Astrocyte of the spinal cord (primary cell): ENCODE results near the gene SYNGAP1.

Experiments used
- DNase-seq: peaks from one replicate; pipeline ENCODE4 v3.0.0; 2011; ENCODE audit warnings: low read depth, low spot score
- H3K4me3 ChIP-seq: 2 replicates; pipeline ENCODE4 v1.5.1; 2011; ENCODE audit warnings: low read depth, mild to moderate bottlenecking, low read length, moderate library complexity
- in situ Hi-C: cut with HindIII; loops from 2 replicates; pipeline ENCODE4 v1.10.0; 2017; ENCODE audit warnings: low sequenced_read_pairs
- TF ChIP-seq, protein P1 (sequence below): IDR thresholded peaks from 2 replicates; pipeline ENCODE4 v1.5.1; 2012; ENCODE audit warnings: low read depth, mild to moderate bottlenecking, low read length, inconsistent platforms

SYNGAP1 gene

GRCh38 chr6:33404884-33405283 is 15.0 kb upstream of the SYNGAP1 start:
- TF ChIP-seq, protein P1, sequence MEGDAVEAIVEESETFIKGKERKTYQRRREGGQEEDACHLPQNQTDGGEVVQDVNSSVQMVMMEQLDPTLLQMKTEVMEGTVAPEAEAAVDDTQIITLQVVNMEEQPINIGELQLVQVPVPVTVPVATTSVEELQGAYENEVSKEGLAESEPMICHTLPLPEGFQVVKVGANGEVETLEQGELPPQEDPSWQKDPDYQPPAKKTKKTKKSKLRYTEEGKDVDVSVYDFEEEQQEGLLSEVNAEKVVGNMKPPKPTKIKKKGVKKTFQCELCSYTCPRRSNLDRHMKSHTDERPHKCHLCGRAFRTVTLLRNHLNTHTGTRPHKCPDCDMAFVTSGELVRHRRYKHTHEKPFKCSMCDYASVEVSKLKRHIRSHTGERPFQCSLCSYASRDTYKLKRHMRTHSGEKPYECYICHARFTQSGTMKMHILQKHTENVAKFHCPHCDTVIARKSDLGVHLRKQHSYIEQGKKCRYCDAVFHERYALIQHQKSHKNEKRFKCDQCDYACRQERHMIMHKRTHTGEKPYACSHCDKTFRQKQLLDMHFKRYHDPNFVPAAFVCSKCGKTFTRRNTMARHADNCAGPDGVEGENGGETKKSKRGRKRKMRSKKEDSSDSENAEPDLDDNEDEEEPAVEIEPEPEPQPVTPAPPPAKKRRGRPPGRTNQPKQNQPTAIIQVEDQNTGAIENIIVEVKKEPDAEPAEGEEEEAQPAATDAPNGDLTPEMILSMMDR, result no peak
- DNase-seq, result no peak
- in situ Hi-C loops, result no loop called here
- H3K4me3 ChIP-seq, result no peak overlapping the region

GRCh38 chr6:33405386-33405940 is 14.4 kb upstream of the SYNGAP1 start:
- no peak for DNase-seq
- H3K4me3 ChIP-seq, result no peak overlapping the region
- in situ Hi-C loops, result no loop called here
- TF ChIP-seq, protein P1, result no peak

- no peak for DNase-seq
- TF ChIP-seq, protein P1, result no peak
- in situ Hi-C loops, result no loop called here
- H3K4me3 ChIP-seq, result no peak overlapping the region
These were observed 13.7 kb upstream of the SYNGAP1 start for GRCh38 chr6:33406126-33406525.

DNA sequence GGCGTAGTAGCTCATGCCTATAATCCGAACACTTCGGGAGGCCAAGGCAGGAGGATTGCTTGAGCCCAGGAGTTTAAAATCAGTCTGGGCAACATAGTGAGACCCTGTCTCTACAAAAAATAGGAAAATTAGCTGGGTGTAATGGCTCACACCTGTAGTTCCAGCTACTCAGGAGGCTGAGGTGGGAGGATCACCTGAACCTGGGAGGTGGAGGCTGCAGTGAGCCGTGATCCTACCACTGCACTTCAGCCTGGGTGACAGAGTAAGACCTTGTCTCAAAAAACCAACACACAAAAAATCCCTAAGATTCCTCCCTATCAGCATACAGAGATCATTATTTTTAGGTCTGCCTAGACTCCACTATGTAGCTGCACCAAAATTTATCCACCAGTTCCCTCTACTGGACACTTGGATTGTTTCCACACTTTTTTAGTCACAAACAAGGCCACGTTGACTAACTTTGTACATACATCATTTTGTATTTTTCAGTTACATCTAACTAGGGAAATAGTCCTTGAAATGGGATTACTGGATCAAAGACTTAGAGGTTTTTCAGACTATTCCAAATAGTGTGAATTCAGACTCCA is 12.6 kb upstream of the SYNGAP1 start:
- H3K4me3 ChIP-seq, result no peak overlapping the region
- DNase-seq, result peak; percentile 56
- in situ Hi-C loops, result no loop called here
- TF ChIP-seq, protein P1, result no peak

DNA sequence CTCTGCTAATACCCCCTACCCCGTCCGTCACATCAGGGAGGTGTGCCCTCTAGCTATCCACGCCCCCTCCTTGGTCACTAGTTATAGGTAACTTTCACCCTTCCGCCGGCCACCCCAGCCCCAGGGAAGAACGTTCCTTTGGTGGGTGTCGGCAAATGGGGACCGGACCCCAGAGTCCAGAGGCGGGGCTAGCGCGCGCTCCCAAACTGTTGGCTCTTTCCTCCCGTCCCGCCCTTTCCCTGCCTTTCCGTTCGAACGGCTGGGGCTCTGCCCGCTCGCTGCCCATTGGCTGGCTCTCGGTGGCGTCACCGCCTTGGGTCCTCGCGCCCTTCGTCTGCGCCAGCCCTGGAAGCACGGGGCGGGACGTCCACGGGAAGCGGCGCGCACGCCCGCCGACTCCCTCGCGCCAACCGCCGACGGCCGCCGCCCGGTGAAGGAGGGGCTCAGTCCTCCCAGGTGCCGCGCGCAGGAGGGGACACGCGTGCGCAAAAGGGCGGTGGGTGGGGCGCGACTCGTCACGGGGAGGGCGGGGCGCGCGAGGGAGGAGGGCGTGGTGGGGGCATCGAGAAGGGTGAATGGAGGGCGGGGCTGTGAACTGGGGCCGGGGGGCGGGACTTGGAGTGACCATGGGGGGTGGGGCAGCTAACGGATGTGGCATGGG is 9.7 kb upstream of the SYNGAP1 start:
- DNase-seq, result peak; percentile 99
- TF ChIP-seq, protein P1, result no peak
- H3K4me3 ChIP-seq, result peak overlapping the region; percentile 62
- in situ Hi-C loops, result no loop called here

GRCh38 chr6:33410711-33411631 is 8.9 kb upstream of the SYNGAP1 start, which contains the start of gene PHF1:
Gene PHF1, plus strand, starts transcription at chr6:33411014. Its CDS starts 1,250 bp downstream, at chr6:33412264.
- DNase-seq, result no peak
- H3K4me3 ChIP-seq, result peak within 1 kb of the TSS; percentile 62
- TF ChIP-seq, protein P1, result no peak
- in situ Hi-C loops, result no loop called here
